Testis (tissue), 2 donors: ENCODE measurements around the gene DOC2A.

Experiments used
- CTCF ChIP-seq, 3 experiments: fragments of 450-650 bp in 2 of 3; fragments of 200-600 bp in 1 of 3; sonication (generic) in 1 of 3; IDR thresholded peaks; one replicate each; pipeline ENCODE4 v1.5.1; 2016 to 2019; ENCODE audit warnings: antibody characterized with exemption in 3 of 3, mild to moderate bottlenecking in 2 of 3, moderate library complexity in 1 of 3
- POLR2A ChIP-seq: fragments of 450-650 bp; IDR thresholded peaks from one replicate; pipeline ENCODE4 v1.6.1; 2017; ENCODE audit warnings: antibody characterized with exemption, mild to moderate bottlenecking, moderate library complexity

GRCh38 chr16:30009990-30010843 is 610 bp downstream of the DOC2A start:
- TF ChIP-seq POLR2A (no peak), CTCF (IDR thresholded peaks at IDR 0.05) (no peak)
